HCT116 (cell line): ENCODE measurements around the gene TBC1D2B. TPM values are rescaled to one million over a fixed set of nuclear protein-coding genes. Genes with fewer than 3 reads are reported as not detected.

Source experiments
- ATAC-seq: fragments of 200-7000 bp; cut with Tn5 transposase; 2 replicates; pipeline ENCODE4 v1.9.1; 2020; ENCODE audit warnings: mild to moderate bottlenecking, moderate library complexity
- BruUV-seq: library from RNA; stranded (reverse); fragments of 400-500 nt; replicated peaks from 2 replicates; lab custom pipeline; 2021; lab: Mats Ljungman, UMichigan
- CTCF ChIA-PET: fragments of 300-600 bp; sonication (Branson Sonifier 250); formaldehyde crosslinking; loops from one replicate; lab custom pipeline; 2021; ENCODE audit warnings: antibody characterized with exemption; lab: Charles Lee
- POLR2A ChIA-PET: fragments of 300-600, 350-600 bp; sonication (Branson Sonifier 250); formaldehyde crosslinking; loops from one replicate; lab custom pipeline; 2021; ENCODE audit warnings: antibody characterized with exemption; lab: Charles Lee
- RAD21 ChIA-PET, 2 experiments: fragments of 300-600 bp; sonication (Branson Sonifier 250); formaldehyde crosslinking; loops; one replicate each; lab custom pipeline; 2023; ENCODE audit warnings: low total read pairs in 2 of 2; ENCODE audit not compliant: uncharacterized antibody in 2 of 2, unreplicated experiment in 2 of 2, low non-redundant PET in 1 of 2; lab: Charles Lee
- DNase-seq: peaks from one replicate; pipeline ENCODE4 v3.0.0-alpha.2; 2010; ENCODE audit warnings: low read depth, low spot score
- H2AFZ ChIP-seq: fragments of 200-600 bp; shearing (Covaris generic), sonication (generic); 2 replicates; pipeline ENCODE4 v1.6.1; 2017; ENCODE audit warnings: low read depth, mixed run types, mixed read lengths, antibody characterized with exemption, low read length; ENCODE audit not compliant: poor library complexity, severe bottlenecking
- H3K27ac ChIP-seq: 2 replicates; pipeline ENCODE4 v1.5.1; 2012; ENCODE audit warnings: low read depth, low read length
- H3K27me3 ChIP-seq: fragments of 200-600 bp; sonication (generic); 2 replicates; pipeline ENCODE4 v1.6.1; 2016; ENCODE audit warnings: mixed run types, low read length, mixed read lengths; ENCODE audit not compliant: insufficient read depth
- H3K36me3 ChIP-seq, 2 experiments: fragments of 200-500 bp in 1 of 2; fragments of 200-600 bp in 1 of 2; sonication (Bioruptor generic) in 1 of 2; sonication (generic) in 1 of 2; 2 replicates each; pipeline versions ENCODE4 v1.5.1 to v1.6.1; 2014 to 2016; ENCODE audit warnings: low read length in 2 of 2, inconsistent platforms in 1 of 2, mixed read lengths in 1 of 2, mixed run types in 1 of 2; ENCODE audit not compliant: insufficient read depth in 2 of 2, control insufficient read depth in 1 of 2
- H3K4me1 ChIP-seq, 2 experiments: fragments of 200-600 bp in 1 of 2; sonication (generic) in 1 of 2; 2 replicates each; pipeline versions ENCODE4 v1.5.1 to v1.6.1; 2012 to 2017; ENCODE audit warnings: low read length in 2 of 2, inconsistent platforms in 1 of 2, mild to moderate bottlenecking in 1 of 2, mixed read lengths in 1 of 2, mixed run types in 1 of 2, moderate library complexity in 1 of 2; ENCODE audit not compliant: insufficient read depth in 2 of 2, control insufficient read depth in 1 of 2
- H3K4me2 ChIP-seq: fragments of 200-600 bp; sonication (generic); 2 replicates; pipeline ENCODE4 v1.6.1; 2017; ENCODE audit warnings: mixed run types, low read length, mixed read lengths
- H3K4me3 ChIP-seq, 2 experiments: fragments of 200-600 bp in 1 of 2; sonication (generic) in 1 of 2; replicated peaks in 1 of 2; 2 replicates each; pipeline ENCODE4 v1.5.1; 2011 to 2016; ENCODE audit warnings: low read length in 2 of 2, control low read depth in 1 of 2, low read depth in 1 of 2, mild to moderate bottlenecking in 1 of 2, mixed read lengths in 1 of 2, mixed run types in 1 of 2
- H3K79me2 ChIP-seq: fragments of 200-600 bp; sonication (generic); 2 replicates; pipeline ENCODE4 v1.6.1; 2017; ENCODE audit warnings: mild to moderate bottlenecking, mixed run types, low read length, moderate library complexity, mixed read lengths; ENCODE audit not compliant: insufficient read depth
- H3K9ac ChIP-seq: fragments of 200-600 bp; sonication (generic); 2 replicates; pipeline ENCODE4 v1.6.1; 2016; ENCODE audit warnings: low read length, mixed read lengths
- H3K9me2 ChIP-seq: fragments of 200-600 bp; sonication (generic), shearing (Covaris generic); 2 replicates; pipeline ENCODE4 v1.6.1; 2017; ENCODE audit warnings: mixed run types, mild to moderate bottlenecking, moderate library complexity; ENCODE audit not compliant: insufficient read depth
- H3K9me3 ChIP-seq, 2 experiments: fragments of 200-500 bp in 1 of 2; fragments of 200-600 bp in 1 of 2; sonication (Bioruptor generic) in 1 of 2; sonication (generic) in 1 of 2; 2 replicates each; pipeline ENCODE4 v1.6.1; 2014 to 2017; ENCODE audit warnings: low read length in 2 of 2, mixed read lengths in 2 of 2, inconsistent platforms in 1 of 2, low read depth in 1 of 2, mild to moderate bottlenecking in 1 of 2, mixed run types in 1 of 2, moderate library complexity in 1 of 2; ENCODE audit not compliant: control insufficient read depth in 1 of 2, insufficient read depth in 1 of 2
- H4K20me1 ChIP-seq: fragments of 200-600 bp; sonication (generic), shearing (Covaris generic); 2 replicates; pipeline ENCODE4 v1.6.1; 2017; ENCODE audit warnings: mixed run types, mild to moderate bottlenecking, moderate library complexity; ENCODE audit not compliant: insufficient read depth
- CBX3 ChIP-seq: IDR thresholded peaks from 2 replicates; pipeline ENCODE4 v1.6.1; 2012; ENCODE audit warnings: low read depth
- ELF1 ChIP-seq: IDR thresholded peaks from 2 replicates; pipeline ENCODE4 v1.6.1; 2012; ENCODE audit warnings: low read depth, borderline replicate concordance
- EZH2phosphoT487 ChIP-seq: fragments of 200-600 bp; IDR thresholded peaks from 2 replicates; pipeline ENCODE4 v1.6.1; 2018; ENCODE audit warnings: antibody characterized with exemption, borderline replicate concordance
- FOSL1 ChIP-seq: IDR thresholded peaks from 2 replicates; pipeline ENCODE4 v1.6.1; 2012; ENCODE audit warnings: low read depth
- JUND ChIP-seq: IDR thresholded peaks from 2 replicates; pipeline ENCODE4 v1.6.1; 2012
- POLR2AphosphoS5 ChIP-seq: IDR thresholded peaks from 2 replicates; pipeline ENCODE4 v1.6.1; 2011; ENCODE audit warnings: mild to moderate bottlenecking, low read depth, low read length, moderate library complexity
- REST ChIP-seq: IDR thresholded peaks from 2 replicates; pipeline ENCODE4 v1.6.1; 2012; ENCODE audit warnings: low read depth
- SIN3A ChIP-seq: IDR thresholded peaks from 2 replicates; pipeline ENCODE4 v1.6.1; 2012; ENCODE audit warnings: low read depth
- SP1 ChIP-seq: IDR thresholded peaks from 2 replicates; pipeline ENCODE4 v1.6.1; 2012; ENCODE audit warnings: low read depth
- ZBTB33 ChIP-seq: IDR thresholded peaks from 2 replicates; pipeline ENCODE4 v1.6.1; 2011; ENCODE audit warnings: mild to moderate bottlenecking, low read length, moderate library complexity; ENCODE audit not compliant: insufficient replicate concordance; ENCODE audit errors: extremely low read depth
- ZFX ChIP-seq: fragments of 450-650 bp; IDR thresholded peaks from 2 replicates; pipeline ENCODE4 v1.6.1; 2017
- intact Hi-C: fragments of 100-400 bp; cut with micrococcal nuclease; formaldehyde crosslinking; loops from 2 replicates; pipeline ENCODE4 v1.10.0; 2022
- total RNA-seq: library from RNA; stranded (reverse); gene quantifications from one replicate; pipeline ENCODE4 v1.2.1, GENCODE V29; 2021; ENCODE audit not compliant: unreplicated experiment

Gene TBC1D2B
- total RNA-seq, 1 experiment from 2014 or later: 16.6 TPM

- TF ChIP-seq CBX3: no peak
- TF ChIP-seq POLR2AphosphoS5: no peak
Measured at GRCh38 chr15:78057803-78058202, 19.7 kb downstream of the TBC1D2B start (continued).

- no peaks in the 10 kb centered on the region for H4K20me1 ChIP-seq
- ATAC-seq (peak; percentile 58), DNase-seq (no peak)
- 0 out of 2 replicates have a peak overlapping the region, but pooled peaks have one; percentile 4 for H3K27ac ChIP-seq
- intact Hi-C loops: no loop called here
- H2AFZ ChIP-seq: no peak overlapping the region
- H3K36me3 ChIP-seq: no peaks in the 10 kb centered on the region
- no peaks in the 10 kb centered on the region for H3K27me3 ChIP-seq
- H3K9ac ChIP-seq: no peak overlapping the region
- ChIA-PET POLR2A (no interaction called here), CTCF (no interaction called here), RAD21 (no interaction called here)
- no peaks in the 10 kb centered on the region; the same call in none of the 2 replicates for H3K79me2 ChIP-seq
- BruUV-seq: no TSS peak
- H3K4me1 ChIP-seq: peaks cover 16 to 31% of the 10 kb centered on the region in 2 experiments
- no peaks in the 10 kb centered on the region for H3K9me2 ChIP-seq
- TF ChIP-seq ZFX (no peak), JUND (0 out of 2 replicates have a peak, but pooled peaks have one; percentile 3), FOSL1 (peak; percentile 29; the same call in 1 of the 2 replicates)
- no peaks in the 10 kb centered on the region for H3K9me3 ChIP-seq
- H3K4me2 ChIP-seq: peak overlapping the region; percentile 43
- H3K4me3 ChIP-seq: no peak overlapping the region
Measured at GRCh38 chr15:78056714-78057269, 20.7 kb downstream of the TBC1D2B start.

- ChIA-PET POLR2A (no interaction called here), RAD21 (no interaction called here), CTCF (no interaction called here)
- H3K27ac ChIP-seq: no peak overlapping the region
- peak overlapping the region; percentile 43 for H3K4me2 ChIP-seq
- DNase-seq (no peak), ATAC-seq (peak; percentile 70)
- H3K4me3 ChIP-seq: no peak overlapping the region
- no peaks in the 10 kb centered on the region for H3K9me2 ChIP-seq
- no peaks in the 10 kb centered on the region for H3K9me3 ChIP-seq
- no peak overlapping the region for H2AFZ ChIP-seq
- H3K27me3 ChIP-seq: no peaks in the 10 kb centered on the region
- intact Hi-C loops: no loop called here
- no peaks in the 10 kb centered on the region for H3K36me3 ChIP-seq
- no peaks in the 10 kb centered on the region; the same call in 1 of the 2 replicates for H3K79me2 ChIP-seq
- BruUV-seq: no TSS peak
- H4K20me1 ChIP-seq: no peaks in the 10 kb centered on the region
- no peak overlapping the region for H3K9ac ChIP-seq
- peaks cover 17 to 31% of the 10 kb centered on the region in 2 experiments for H3K4me1 ChIP-seq
- no peak for TF ChIP-seq ZFX
- TF ChIP-seq EZH2phosphoT487: no peak
- TF ChIP-seq ZBTB33: no peak
- TF ChIP-seq FOSL1: no peak
- TF ChIP-seq SIN3A: no peak
- TF ChIP-seq SP1: no peak
- TF ChIP-seq POLR2AphosphoS5: no peak
- TF ChIP-seq CBX3: no peak
- no peak for TF ChIP-seq ELF1
- TF ChIP-seq REST: no peak
Measured at GRCh38 chr15:78055919-78056713, 21.4 kb downstream of the TBC1D2B start.
